Measurements from ENCODE around the gene CACNG5.

- TF ChIP-seq CTCF (IDR thresholded peaks at IDR 0.05; ENCODE audit: low read depth, low read length) (no peak), EZH2phosphoT487 (IDR thresholded peaks at IDR 0.05; ENCODE audit: low read depth) (no peak)
Measured at GRCh38 chr17:66837226-66837625, 2.3 kb downstream of the CACNG5 start.

Data from OCI-LY3 (cell line).